ENCODE data around the gene MOCS1. TPM values are rescaled to one million over a fixed set of nuclear protein-coding genes. Genes with fewer than 3 reads are reported as not detected.

Gene MOCS1
- 10 to 100 TPM; 24.0 to 33.0 (median 29.3) TPM for total RNA-seq

- Histone ChIP-seq H3K36me3 (no peaks in the 10 kb centered on the region), H3K27me3 (no peaks in the 10 kb centered on the region), H3K4me3 (peak within 1 kb of the TSS; percentile 85 to 92), H3K27ac (peak within 1 kb of the TSS; percentile 47 to 90 (median 88)), H3K4me1 (peaks cover 0 to 58% (median 27%) of the 10 kb centered on the region in 3 donors), H3K9me3 (no peaks in the 10 kb centered on the region)
- 0% methylated on average over 2 to 5 of the region's 46 CpGs for WGBS, 2 donors (ENCODE audit: low coverage in 1 of 2)
- ATAC-seq: peak; percentile 96
- TF ChIP-seq POLR2A (IDR thresholded peaks at IDR 0.05): peak; percentile 40 to 63
- peak; percentile 78 for TF ChIP-seq POLR2AphosphoS5 (IDR thresholded peaks at IDR 0.05)
- TF ChIP-seq CTCF (IDR thresholded peaks at IDR 0.05): no peak
- TF ChIP-seq EP300 (IDR thresholded peaks at IDR 0.05): no peak
These were observed at the start of gene MOCS1 for GRCh38 chr6:39934131-39934757. Gene MOCS1 (minus strand): TSS chr6:39934462. CDS start chr6:39934417, 45 bp downstream.

GRCh38 chr6:39984051-39984450 is 49.8 kb upstream of the MOCS1 start:
- ATAC-seq: no peak
- H3K9me3 ChIP-seq: no peaks in the 10 kb centered on the region
- no peaks in the 10 kb centered on the region for H3K36me3 ChIP-seq
- H3K27me3 ChIP-seq: no peaks in the 10 kb centered on the region
- H3K27ac ChIP-seq: no peak overlapping the region
- peaks cover 0 to 27% (median 0%) of the 10 kb centered on the region in 3 donors for H3K4me1 ChIP-seq
- no peak overlapping the region for H3K4me3 ChIP-seq
- TF ChIP-seq POLR2A (IDR thresholded peaks at IDR 0.05) (no peak), EP300 (IDR thresholded peaks at IDR 0.05) (no peak), CTCF (IDR thresholded peaks at IDR 0.05) (no peak), POLR2AphosphoS5 (IDR thresholded peaks at IDR 0.05) (no peak)

- no peak for ATAC-seq
- H3K4me1 ChIP-seq: peaks cover 0 to 33% (median 0%) of the 10 kb centered on the region in 3 donors
- no peak overlapping the region for H3K4me3 ChIP-seq
- TF ChIP-seq POLR2AphosphoS5 (IDR thresholded peaks at IDR 0.05) (no peak), POLR2A (IDR thresholded peaks at IDR 0.05) (no peak), EP300 (IDR thresholded peaks at IDR 0.05) (no peak), CTCF (IDR thresholded peaks at IDR 0.05) (no peak)
- no peaks in the 10 kb centered on the region for H3K27me3 ChIP-seq
- no peaks in the 10 kb centered on the region for H3K36me3 ChIP-seq
- no peaks in the 10 kb centered on the region for H3K9me3 ChIP-seq
- H3K27ac ChIP-seq: no peak overlapping the region
These were observed 48.9 kb upstream of the MOCS1 start for GRCh38 chr6:39983193-39983592.

- no peaks in the 10 kb centered on the region for H3K9me3 ChIP-seq
- no peak for TF ChIP-seq CTCF (IDR thresholded peaks at IDR 0.05)
- no peak for TF ChIP-seq POLR2AphosphoS5 (IDR thresholded peaks at IDR 0.05)
- TF ChIP-seq POLR2A (IDR thresholded peaks at IDR 0.05): no peak
- no peak for TF ChIP-seq EP300 (IDR thresholded peaks at IDR 0.05)
- no peaks in the 10 kb centered on the region for H3K36me3 ChIP-seq
- ATAC-seq: no peak
- H3K27me3 ChIP-seq: no peaks in the 10 kb centered on the region
- H3K4me1 ChIP-seq: peaks cover 0 to 33% (median 0%) of the 10 kb centered on the region in 3 donors
- no peak overlapping the region for H3K4me3 ChIP-seq
- no peak overlapping the region for H3K27ac ChIP-seq
These were observed 48.5 kb upstream of the MOCS1 start for GRCh38 chr6:39982720-39983119.

- H3K4me3 ChIP-seq: no peak overlapping the region
- H3K36me3 ChIP-seq: no peaks in the 10 kb centered on the region
- no peaks in the 10 kb centered on the region for H3K9me3 ChIP-seq
- peaks cover 0 to 33% (median 0%) of the 10 kb centered on the region in 3 donors for H3K4me1 ChIP-seq
- TF ChIP-seq EP300 (IDR thresholded peaks at IDR 0.05) (no peak), CTCF (IDR thresholded peaks at IDR 0.05) (peak; percentile 26 to 66 (median 62))
- 34 to 40% methylated on average over 3 of the region's 3 CpGs for WGBS, 2 donors (ENCODE audit: low coverage in 1 of 2)
- peak; percentile 59 for ATAC-seq
- H3K27me3 ChIP-seq: no peaks in the 10 kb centered on the region
- peak overlapping the region in 3 of 4 donors; percentile 14 to 45 (median 28) for H3K27ac ChIP-seq
These were observed 46.7 kb upstream of the MOCS1 start for GRCh38 chr6:39980839-39981580.

Data from gastroesophageal sphincter (tissue), 4 donors.